ENCODE results near the gene PACRG.

DNA sequence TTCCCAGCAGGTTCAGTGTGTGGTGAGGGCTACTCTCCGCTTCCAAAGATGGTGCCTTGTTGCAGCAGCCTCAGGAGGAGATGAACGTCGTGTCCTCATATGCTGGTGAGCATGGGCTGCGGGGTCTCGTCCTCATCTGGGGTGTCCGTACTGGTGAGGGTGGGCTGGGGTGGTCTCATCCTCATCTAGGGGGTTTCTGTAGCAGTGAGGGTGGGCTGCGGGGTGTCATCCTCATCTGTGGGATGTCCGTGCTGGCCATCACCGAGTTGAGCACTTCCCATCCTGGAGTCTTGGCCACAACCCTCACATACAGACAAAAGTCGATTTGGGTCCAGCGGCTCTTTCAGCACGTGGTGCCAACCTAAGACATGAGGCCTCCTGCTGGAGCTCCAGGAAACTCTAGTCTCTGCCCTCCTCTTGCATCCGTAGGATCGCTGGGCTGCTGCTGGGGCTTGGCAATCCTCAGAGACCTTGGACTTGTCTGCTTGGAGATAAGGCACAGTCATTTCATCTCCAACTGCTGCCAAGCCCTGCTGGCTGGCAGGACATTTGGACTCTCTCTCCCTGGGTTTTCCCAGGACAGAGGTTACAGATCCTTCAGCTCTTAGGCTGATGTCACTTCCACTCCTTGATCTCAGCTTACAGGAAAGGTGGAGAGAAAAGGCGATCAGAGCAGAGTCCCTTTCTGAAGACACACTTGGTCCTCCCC, 160.4 kb downstream of the PACRG start:
- TF ChIP-seq, protein P1, sequence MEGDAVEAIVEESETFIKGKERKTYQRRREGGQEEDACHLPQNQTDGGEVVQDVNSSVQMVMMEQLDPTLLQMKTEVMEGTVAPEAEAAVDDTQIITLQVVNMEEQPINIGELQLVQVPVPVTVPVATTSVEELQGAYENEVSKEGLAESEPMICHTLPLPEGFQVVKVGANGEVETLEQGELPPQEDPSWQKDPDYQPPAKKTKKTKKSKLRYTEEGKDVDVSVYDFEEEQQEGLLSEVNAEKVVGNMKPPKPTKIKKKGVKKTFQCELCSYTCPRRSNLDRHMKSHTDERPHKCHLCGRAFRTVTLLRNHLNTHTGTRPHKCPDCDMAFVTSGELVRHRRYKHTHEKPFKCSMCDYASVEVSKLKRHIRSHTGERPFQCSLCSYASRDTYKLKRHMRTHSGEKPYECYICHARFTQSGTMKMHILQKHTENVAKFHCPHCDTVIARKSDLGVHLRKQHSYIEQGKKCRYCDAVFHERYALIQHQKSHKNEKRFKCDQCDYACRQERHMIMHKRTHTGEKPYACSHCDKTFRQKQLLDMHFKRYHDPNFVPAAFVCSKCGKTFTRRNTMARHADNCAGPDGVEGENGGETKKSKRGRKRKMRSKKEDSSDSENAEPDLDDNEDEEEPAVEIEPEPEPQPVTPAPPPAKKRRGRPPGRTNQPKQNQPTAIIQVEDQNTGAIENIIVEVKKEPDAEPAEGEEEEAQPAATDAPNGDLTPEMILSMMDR (IDR thresholded peaks at IDR 0.05): no peak
- TF ChIP-seq POLR2A (IDR thresholded peaks at IDR 0.05): no peak
